GM21381 (cell line): Measurements from ENCODE around the gene AP3S2.

Experiments used
- ATAC-seq: cut with Tn5 transposase; IDR thresholded peaks from one replicate; pipeline ENCODE4 v1.9.1; 2021; ENCODE audit warnings: mild to moderate bottlenecking, moderate library complexity; ENCODE audit not compliant: unreplicated experiment

The AP3S2 gene

GRCh38 chr15:89818287-89818686, 75.5 kb downstream of the AP3S2 start:
- ATAC-seq, result no peak

GRCh38 chr15:89817701-89818280, 76.0 kb downstream of the AP3S2 start:
- ATAC-seq, result no peak

- ATAC-seq, result no peak
Observed at GRCh38 chr15:89815769-89816168, 78.0 kb downstream of the AP3S2 start.

GRCh38 chr15:89814112-89814742, 79.6 kb downstream of the AP3S2 start:
- ATAC-seq, result no peak

GRCh38 chr15:89813381-89814111, 80.2 kb downstream of the AP3S2 start:
- ATAC-seq, result no peak

GRCh38 chr15:89812847-89813320, 80.9 kb downstream of the AP3S2 start:
- no peak for ATAC-seq

GRCh38 chr15:89812011-89812846, 81.6 kb downstream of the AP3S2 start:
- no peak for ATAC-seq

GRCh38 chr15:89810837-89811236, 83.0 kb downstream of the AP3S2 start:
- ATAC-seq, result no peak

GRCh38 chr15:89809787-89810148, 84.0 kb downstream of the AP3S2 start:
- ATAC-seq, result no peak

GRCh38 chr15:89809093-89809786, 84.6 kb downstream of the AP3S2 start:
- ATAC-seq, result no peak

GRCh38 chr15:89808160-89808870, 85.5 kb downstream of the AP3S2 start:
- no peak for ATAC-seq

GRCh38 chr15:89807689-89808088, 86.1 kb downstream of the AP3S2 start:
- ATAC-seq, result no peak

- no peak for ATAC-seq
Observed at GRCh38 chr15:89806559-89807550, 86.9 kb downstream of the AP3S2 start.

- no peak for ATAC-seq
Observed at GRCh38 chr15:89806210-89806558, 87.6 kb downstream of the AP3S2 start.

GRCh38 chr15:89805241-89806209, 88.3 kb downstream of the AP3S2 start:
- ATAC-seq, result no peak

GRCh38 chr15:89803941-89804800, 89.6 kb downstream of the AP3S2 start:
- ATAC-seq, result no peak
